OCI-LY7 (cell line): Measurements from ENCODE around the gene COPS4. TPM values are rescaled to one million over a fixed set of nuclear protein-coding genes. Genes with fewer than 3 reads are reported as not detected.
"Not testable (repeated sequence)": the region's sequence is repeated elsewhere in the genome, so short reads cannot be mapped to it uniquely, and the experiment has no call there.

Experiments used
- BruUV-seq: library from RNA; stranded (reverse); fragments of 400-500 nt; replicated peaks from 2 replicates; lab custom pipeline; 2021; lab: Mats Ljungman, UMichigan
- CTCF ChIA-PET: fragments of 300-600 bp; sonication (Branson Sonifier 250); formaldehyde crosslinking; loops from one replicate; lab custom pipeline; 2022; ENCODE audit warnings: antibody characterized with exemption; ENCODE audit not compliant: unreplicated experiment; lab: Charles Lee
- POLR2A ChIA-PET: fragments of 300-600 bp; sonication (Branson Sonifier 250); formaldehyde crosslinking; loops from one replicate; lab custom pipeline; 2022; ENCODE audit warnings: antibody characterized with exemption; lab: Charles Lee
- DNase-seq: peaks from one replicate; pipeline ENCODE4 v3.0.0-alpha.2; 2015; ENCODE audit warnings: low spot score
- H2AFZ ChIP-seq: fragments of 200-600 bp; sonication (generic), shearing (Covaris generic); 2 replicates; pipeline ENCODE4 v1.6.1; 2014; ENCODE audit warnings: mild to moderate bottlenecking, antibody characterized with exemption, low read length, moderate library complexity
- H3K27ac ChIP-seq: fragments of 200-600 bp; sonication (generic); 2 replicates; pipeline ENCODE4 v1.5.1; 2014; ENCODE audit warnings: mixed run types, low read depth, mild to moderate bottlenecking, moderate library complexity, low read length, inconsistent platforms; ENCODE audit not compliant: poor library complexity, severe bottlenecking
- H3K36me3 ChIP-seq: fragments of 200-600 bp; sonication (generic); 2 replicates; pipeline ENCODE4 v1.6.1; 2014; ENCODE audit warnings: mild to moderate bottlenecking, antibody characterized with exemption, low read length, moderate library complexity, mixed read lengths; ENCODE audit not compliant: insufficient read depth
- H3K4me1 ChIP-seq: fragments of 200-600 bp; sonication (generic); 2 replicates; pipeline ENCODE4 v1.5.1; 2014; ENCODE audit warnings: mild to moderate bottlenecking, low read length; ENCODE audit not compliant: insufficient read depth, poor library complexity, severe bottlenecking
- H3K4me2 ChIP-seq: fragments of 200-600 bp; sonication (generic); 2 replicates; pipeline ENCODE4 v1.6.1; 2014; ENCODE audit warnings: mild to moderate bottlenecking, low read length
- H3K4me3 ChIP-seq: fragments of 200-600 bp; sonication (generic); 2 replicates; pipeline ENCODE4 v1.5.1; 2014; ENCODE audit warnings: mild to moderate bottlenecking, low read depth, low read length; ENCODE audit not compliant: poor library complexity, severe bottlenecking
- H3K79me2 ChIP-seq: fragments of 200-600 bp; sonication (generic); 2 replicates; pipeline ENCODE4 v1.6.1; 2016; ENCODE audit warnings: low read depth, mild to moderate bottlenecking, low read length, moderate library complexity, mixed read lengths; ENCODE audit not compliant: insufficient read depth
- H3K9me2 ChIP-seq: fragments of 200-600 bp; sonication (generic); 2 replicates; pipeline ENCODE4 v1.6.1; 2016; ENCODE audit warnings: mild to moderate bottlenecking, low read length, mixed read lengths; ENCODE audit not compliant: insufficient read depth
- H3K9me3 ChIP-seq: fragments of 200-600 bp; sonication (generic); 2 replicates; pipeline ENCODE4 v1.6.1; 2014; ENCODE audit warnings: mild to moderate bottlenecking, mixed run types, low read length, mixed read lengths
- H4K20me1 ChIP-seq: fragments of 200-600 bp; sonication (generic); 2 replicates; pipeline ENCODE4 v1.6.1; 2014; ENCODE audit warnings: mild to moderate bottlenecking, antibody characterized with exemption, low read length, moderate library complexity, mixed read lengths; ENCODE audit not compliant: insufficient read depth
- EZH2phosphoT487 ChIP-seq: fragments of 200-600 bp; sonication (generic); IDR thresholded peaks from 2 replicates; pipeline ENCODE4 v1.6.1; 2018; ENCODE audit warnings: low read depth, borderline replicate concordance, mild to moderate bottlenecking, mixed run types, antibody characterized with exemption, low read length, moderate library complexity, mixed read lengths
- intact Hi-C: fragments of 100-400 bp; cut with micrococcal nuclease; formaldehyde crosslinking; loops from one replicate; pipeline ENCODE4 v1.10.0; 2022; ENCODE audit not compliant: unreplicated experiment
- total RNA-seq, 2 experiments: library from RNA; depleted of rRNA in 1 of 2; stranded (reverse); fragments of >200 nt in 1 of 2; shearing (Covaris generic) in 1 of 2; gene quantifications; 2 replicates each; pipeline ENCODE4 v1.2.3, GENCODE V29; 2014 to 2022
- TF ChIP-seq, protein P1 (sequence below): fragments of 200-600 bp; sonication (generic); conservative IDR thresholded peaks from 2 replicates; pipeline ENCODE4 v1.5.1; 2014; ENCODE audit warnings: mild to moderate bottlenecking, antibody characterized with exemption, low read length, moderate library complexity, mixed read lengths

The COPS4 gene
- total RNA-seq, 2 experiments from 2014 or later = 38.5 to 38.9 TPM

- H3K4me3 ChIP-seq = no peak overlapping the region
- H3K9me3 ChIP-seq = no peaks in the 10 kb centered on the region
- H3K9me2 ChIP-seq = no peaks in the 10 kb centered on the region
- ChIA-PET POLR2A (interaction anchor here (0.6 to 2.2 kb wide), 8 partner anchors 8 to 264 kb away, joined by 3 to 7 read pairs (median 4); partner anchors contain the start of gene LIN54), CTCF (no interaction called here)
- DNase-seq = no peak
- H3K36me3 ChIP-seq = peaks cover 79% of the 10 kb centered on the region
- TF ChIP-seq, protein P1, sequence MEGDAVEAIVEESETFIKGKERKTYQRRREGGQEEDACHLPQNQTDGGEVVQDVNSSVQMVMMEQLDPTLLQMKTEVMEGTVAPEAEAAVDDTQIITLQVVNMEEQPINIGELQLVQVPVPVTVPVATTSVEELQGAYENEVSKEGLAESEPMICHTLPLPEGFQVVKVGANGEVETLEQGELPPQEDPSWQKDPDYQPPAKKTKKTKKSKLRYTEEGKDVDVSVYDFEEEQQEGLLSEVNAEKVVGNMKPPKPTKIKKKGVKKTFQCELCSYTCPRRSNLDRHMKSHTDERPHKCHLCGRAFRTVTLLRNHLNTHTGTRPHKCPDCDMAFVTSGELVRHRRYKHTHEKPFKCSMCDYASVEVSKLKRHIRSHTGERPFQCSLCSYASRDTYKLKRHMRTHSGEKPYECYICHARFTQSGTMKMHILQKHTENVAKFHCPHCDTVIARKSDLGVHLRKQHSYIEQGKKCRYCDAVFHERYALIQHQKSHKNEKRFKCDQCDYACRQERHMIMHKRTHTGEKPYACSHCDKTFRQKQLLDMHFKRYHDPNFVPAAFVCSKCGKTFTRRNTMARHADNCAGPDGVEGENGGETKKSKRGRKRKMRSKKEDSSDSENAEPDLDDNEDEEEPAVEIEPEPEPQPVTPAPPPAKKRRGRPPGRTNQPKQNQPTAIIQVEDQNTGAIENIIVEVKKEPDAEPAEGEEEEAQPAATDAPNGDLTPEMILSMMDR = no peak
- TF ChIP-seq EZH2phosphoT487 = no peak
- H3K4me1 ChIP-seq = peaks cover 17% of the 10 kb centered on the region
- no peak overlapping the region for H3K27ac ChIP-seq
- intact Hi-C loops = no loop called here
- H3K79me2 ChIP-seq = peaks cover 98% of the 10 kb centered on the region
- no peak overlapping the region for H2AFZ ChIP-seq
- BruUV-seq = no TSS peak
- H4K20me1 ChIP-seq = peaks cover 4% of the 10 kb centered on the region; the same call in 1 of the 2 replicates
- H3K4me2 ChIP-seq = no peak overlapping the region
Measured at GRCh38 chr4:83002329-83002728, 32.7 kb upstream of the COPS4 start.

DNA sequence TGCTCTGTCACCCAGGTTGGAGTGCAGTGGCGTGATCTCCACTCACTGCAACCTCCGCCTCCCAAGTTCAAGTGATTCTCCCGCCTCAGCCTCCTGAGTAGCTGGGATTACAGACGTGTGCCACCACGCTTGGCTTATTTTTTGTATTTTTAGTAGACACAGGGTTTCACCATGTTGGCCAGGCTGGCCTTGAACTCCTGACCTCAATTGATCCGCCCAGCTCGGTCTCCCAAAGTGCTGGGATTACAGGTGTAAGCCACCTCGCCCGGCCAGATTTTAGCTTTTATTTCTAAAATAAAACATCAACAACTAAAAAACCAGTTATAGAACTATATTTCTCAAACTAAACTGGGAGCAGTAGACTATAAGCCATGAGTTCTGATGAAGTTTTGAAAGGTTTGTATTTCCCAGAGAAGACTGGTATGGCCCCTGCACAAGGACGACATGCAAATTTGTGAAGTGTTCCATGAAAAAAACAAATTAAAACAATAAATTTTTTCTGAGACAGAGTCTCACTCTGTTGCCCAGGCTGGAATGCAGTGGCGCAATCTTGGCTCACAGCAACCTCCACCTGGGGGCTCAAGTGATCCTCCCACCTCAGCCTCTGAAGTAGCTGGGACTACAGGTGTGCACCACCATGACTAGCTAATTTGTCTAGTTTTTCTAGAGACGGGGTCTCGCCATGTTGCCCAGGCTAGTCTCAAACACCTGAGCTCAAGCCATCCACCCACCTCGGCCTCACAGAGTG lies 31.8 kb upstream of the COPS4 start:
- DNase-seq, H2AFZ ChIP-seq, H4K20me1 ChIP-seq, H3K27ac ChIP-seq, H3K9me2 ChIP-seq, H3K4me3 ChIP-seq, H3K9me3 ChIP-seq, H3K4me2 ChIP-seq, intact Hi-C loops, BruUV-seq: not testable (repeated sequence)
- H3K36me3 ChIP-seq = peaks cover 74% of the 10 kb centered on the region
- ChIA-PET CTCF (interaction anchor here (1.1 kb wide), 1 partner anchor 11 kb away, joined by 4 read pairs; no protein-coding TSS in a partner anchor), POLR2A (interaction anchor here (0.6 to 2.2 kb wide), 10 partner anchors 8 to 263 kb away, joined by 3 to 7 read pairs (median 4); partner anchors contain the start of gene LIN54)
- H3K79me2 ChIP-seq = peaks cover 98% of the 10 kb centered on the region
- H3K4me1 ChIP-seq = peaks cover 26% of the 10 kb centered on the region

- DNase-seq = no peak
- Histone ChIP-seq H3K9me3 (no peaks in the 10 kb centered on the region), H4K20me1 (peaks cover 7% of the 10 kb centered on the region; the same call in 1 of the 2 replicates), H3K9me2 (no peaks in the 10 kb centered on the region), H3K36me3 (peaks cover 24% of the 10 kb centered on the region), H3K27ac (peak overlapping the region; percentile 92), H3K4me1 (peaks cover 29% of the 10 kb centered on the region), H3K4me2 (peak overlapping the region; percentile 87), H2AFZ (no peak overlapping the region), H3K4me3 (peak overlapping the region; percentile 97), H3K79me2 (peaks cover 78% of the 10 kb centered on the region)
- CTCF ChIA-PET = no interaction called here
- POLR2A ChIA-PET = interaction anchor here (0.8 to 4.3 kb wide), 7 partner anchors 10 to 110 kb away, joined by 4 to 52 read pairs (median 7); partner anchors contain the start of genes COPS4 and THAP9
- BruUV-seq = TSS peak; percentile 25
- intact Hi-C loops = no loop called here
- TF ChIP-seq, protein P1 = no peak
- TF ChIP-seq EZH2phosphoT487 = no peak
Measured at GRCh38 chr4:83009529-83009928, 25.5 kb upstream of the COPS4 start.
